ENCODE data around the gene HEYL.

DNA sequence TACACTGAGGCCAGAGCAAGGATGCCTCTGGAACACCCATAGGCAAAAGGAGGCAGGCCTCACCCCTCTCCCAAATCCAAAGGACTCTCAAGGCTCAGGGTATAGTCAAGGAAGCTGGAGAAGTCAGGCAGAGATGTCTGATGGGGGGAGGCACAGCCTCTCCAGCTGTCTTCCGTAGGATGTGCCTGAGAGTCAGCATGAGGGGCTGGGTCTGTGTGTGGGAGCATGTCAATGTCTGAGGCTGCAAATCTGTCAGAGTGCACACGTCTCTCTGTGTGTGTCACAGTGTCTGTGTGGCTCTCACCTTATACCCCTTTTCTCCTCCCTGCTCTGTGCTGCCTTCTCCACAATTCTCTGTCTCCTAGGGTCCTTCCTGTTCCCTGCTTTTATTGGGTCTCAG lies 47.8 kb upstream of the HEYL start:
- TF ChIP-seq POLR2A (IDR thresholded peaks at IDR 0.05) (no peak), EP300 (IDR thresholded peaks at IDR 0.05) (no peak), POLR2AphosphoS5 (IDR thresholded peaks at IDR 0.05) (no peak)
- TF ChIP-seq, protein P1, sequence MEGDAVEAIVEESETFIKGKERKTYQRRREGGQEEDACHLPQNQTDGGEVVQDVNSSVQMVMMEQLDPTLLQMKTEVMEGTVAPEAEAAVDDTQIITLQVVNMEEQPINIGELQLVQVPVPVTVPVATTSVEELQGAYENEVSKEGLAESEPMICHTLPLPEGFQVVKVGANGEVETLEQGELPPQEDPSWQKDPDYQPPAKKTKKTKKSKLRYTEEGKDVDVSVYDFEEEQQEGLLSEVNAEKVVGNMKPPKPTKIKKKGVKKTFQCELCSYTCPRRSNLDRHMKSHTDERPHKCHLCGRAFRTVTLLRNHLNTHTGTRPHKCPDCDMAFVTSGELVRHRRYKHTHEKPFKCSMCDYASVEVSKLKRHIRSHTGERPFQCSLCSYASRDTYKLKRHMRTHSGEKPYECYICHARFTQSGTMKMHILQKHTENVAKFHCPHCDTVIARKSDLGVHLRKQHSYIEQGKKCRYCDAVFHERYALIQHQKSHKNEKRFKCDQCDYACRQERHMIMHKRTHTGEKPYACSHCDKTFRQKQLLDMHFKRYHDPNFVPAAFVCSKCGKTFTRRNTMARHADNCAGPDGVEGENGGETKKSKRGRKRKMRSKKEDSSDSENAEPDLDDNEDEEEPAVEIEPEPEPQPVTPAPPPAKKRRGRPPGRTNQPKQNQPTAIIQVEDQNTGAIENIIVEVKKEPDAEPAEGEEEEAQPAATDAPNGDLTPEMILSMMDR (IDR thresholded peaks at IDR 0.05), result no peak

Data from sigmoid colon (tissue), 4 donors.